ENCODE data around the gene UGT1A8. TPM values are rescaled to one million over a fixed set of nuclear protein-coding genes. Genes with fewer than 3 reads are reported as not detected.

Gene UGT1A8
- total RNA-seq, 1 experiment from 2014 or later, result not detected

GRCh38 chr2:233674314-233674713 is 56.9 kb downstream of the UGT1A8 start:
- H3K79me2 ChIP-seq (ENCODE audit: insufficient read depth, low read length), result no peaks in the 10 kb centered on the region
- POLR2A ChIA-PET, result no interaction called here
- no peaks in the 10 kb centered on the region for H3K9me2 ChIP-seq (ENCODE audit: insufficient read depth)
- peak; percentile 38; the same call in 1 of the 2 replicates for ATAC-seq
- no peak overlapping the region for H3K9ac ChIP-seq (ENCODE audit: low read length)
- no peak overlapping the region for H3K27ac ChIP-seq (ENCODE audit: low read depth, low read length)
- H3K27me3 ChIP-seq (ENCODE audit: insufficient read depth, low read length), result peaks cover 9% of the 10 kb centered on the region; the same call in 1 of the 2 replicates
- intact Hi-C loops (cut with micrococcal nuclease), result no loop called here
- no TSS peak for BruUV-seq (replicated peaks)
- H3K4me3 ChIP-seq (replicated peaks in 1 of 2; ENCODE audit: low read depth in 1 of 2, low read length in 2 of 2), result no peak overlapping the region
- H2AFZ ChIP-seq (ENCODE audit: low read depth, low read length, poor library complexity, severe bottlenecking), result no peak overlapping the region
- H3K4me1 ChIP-seq (ENCODE audit: control insufficient read depth in 1 of 2, insufficient read depth in 2 of 2, low read length in 2 of 2), result no peaks in the 10 kb centered on the region
- DNase-seq (ENCODE audit: low read depth, low spot score), result no peak
- TF ChIP-seq CTCF (IDR thresholded peaks at IDR 0.05 in 2 of 3, conservative IDR thresholded peaks at IDR 0.05 in 1 of 3; ENCODE audit: borderline replicate concordance in 1 of 3, insufficient read depth in 1 of 3, low read depth in 2 of 3, low read length in 2 of 3) (peak in 2 of 3 experiments; percentile 6 to 33; a peak in 1 of 6 replicates), RAD21 (IDR thresholded peaks at IDR 0.05; ENCODE audit: low read depth) (peak; percentile 31; the same call in 1 of the 2 replicates), FOSL1 (IDR thresholded peaks at IDR 0.05; ENCODE audit: low read depth) (no peak)
- H3K36me3 ChIP-seq (ENCODE audit: control insufficient read depth in 1 of 2, insufficient read depth in 2 of 2, low read length in 2 of 2), result no peaks in the 10 kb centered on the region
- no peaks in the 10 kb centered on the region for H4K20me1 ChIP-seq (ENCODE audit: insufficient read depth)
- no peaks in the 10 kb centered on the region for H3K9me3 ChIP-seq (ENCODE audit: control insufficient read depth in 1 of 2, insufficient read depth in 1 of 2, low read depth in 1 of 2, low read length in 2 of 2)
- RAD21 ChIA-PET (ENCODE audit: low non-redundant PET in 1 of 2, low total read pairs in 2 of 2, uncharacterized antibody in 2 of 2, unreplicated experiment in 2 of 2), result no interaction called here
- no peak overlapping the region for H3K4me2 ChIP-seq (ENCODE audit: low read length)
- CTCF ChIA-PET, result no interaction called here

- intact Hi-C loops (cut with micrococcal nuclease), result no loop called here
- CTCF ChIA-PET, result no interaction called here
- POLR2A ChIA-PET, result no interaction called here
- Histone ChIP-seq H3K9ac (ENCODE audit: low read length) (no peak overlapping the region), H2AFZ (ENCODE audit: low read depth, low read length, poor library complexity, severe bottlenecking) (no peak overlapping the region), H3K9me2 (ENCODE audit: insufficient read depth) (no peaks in the 10 kb centered on the region), H3K79me2 (ENCODE audit: insufficient read depth, low read length) (no peaks in the 10 kb centered on the region), H3K27me3 (ENCODE audit: insufficient read depth, low read length) (peaks cover 16% of the 10 kb centered on the region; the same call in 1 of the 2 replicates), H3K9me3 (ENCODE audit: control insufficient read depth in 1 of 2, insufficient read depth in 1 of 2, low read depth in 1 of 2, low read length in 2 of 2) (no peaks in the 10 kb centered on the region), H3K4me2 (ENCODE audit: low read length) (no peak overlapping the region), H3K4me3 (replicated peaks in 1 of 2; ENCODE audit: low read depth in 1 of 2, low read length in 2 of 2) (no peak overlapping the region), H3K27ac (ENCODE audit: low read depth, low read length) (no peak overlapping the region), H4K20me1 (ENCODE audit: insufficient read depth) (no peaks in the 10 kb centered on the region), H3K4me1 (ENCODE audit: control insufficient read depth in 1 of 2, insufficient read depth in 2 of 2, low read length in 2 of 2) (no peaks in the 10 kb centered on the region), H3K36me3 (ENCODE audit: control insufficient read depth in 1 of 2, insufficient read depth in 2 of 2, low read length in 2 of 2) (no peaks in the 10 kb centered on the region)
- DNase-seq (ENCODE audit: low read depth, low spot score) (no peak), ATAC-seq (peak; percentile 68)
- no TSS peak for BruUV-seq (replicated peaks)
- RAD21 ChIA-PET (ENCODE audit: low non-redundant PET in 1 of 2, low total read pairs in 2 of 2, uncharacterized antibody in 2 of 2, unreplicated experiment in 2 of 2), result no interaction called here
- TF ChIP-seq TCF7L2 (IDR thresholded peaks at IDR 0.05; ENCODE audit: borderline replicate concordance, extremely low read depth, insufficient read depth, insufficient read length), result no peak
- TF ChIP-seq CTCF (IDR thresholded peaks at IDR 0.05 in 2 of 3, conservative IDR thresholded peaks at IDR 0.05 in 1 of 3; ENCODE audit: borderline replicate concordance in 1 of 3, insufficient read depth in 1 of 3, low read depth in 2 of 3, low read length in 2 of 3), result peak in 2 of 3 experiments; percentile 5 to 32; a peak in 2 of 6 replicates
Observed at GRCh38 chr2:233674995-233675394, 57.6 kb downstream of the UGT1A8 start.
